Endothelial cell of umbilical vein (primary cell): Measurements from ENCODE around the gene CYP1A1. TPM values are rescaled to one million over a fixed set of nuclear protein-coding genes. Genes with fewer than 3 reads are reported as not detected.
A peak's percentile ranks its signal among the peaks of the same experiment; 100 is the strongest.

Source experiments
- BruUV-seq: library from RNA; stranded (reverse); fragments of 400-500 nt; replicated peaks from 2 replicates; lab custom pipeline; 2021; lab: Mats Ljungman, UMichigan
- CTCF ChIA-PET: fragments of 300-600, 350-600 bp; sonication (Branson Sonifier 250); formaldehyde crosslinking; loops from one replicate; lab custom pipeline; 2021; ENCODE audit warnings: antibody characterized with exemption, inconsistent platforms; lab: Charles Lee
- POLR2A ChIA-PET: fragments of 300-600, 350-600 bp; sonication (Branson Sonifier 250); formaldehyde crosslinking; loops from one replicate; lab custom pipeline; 2021; ENCODE audit warnings: antibody characterized with exemption, inconsistent platforms; lab: Charles Lee
- DNase-seq: peaks from one replicate; pipeline ENCODE4 v3.0.0-alpha.2; 2011; ENCODE audit warnings: low read depth, low spot score
- FAIRE-seq: peaks from 2 replicates; lab custom pipeline; 2011; peaks lifted over from hg19 to GRCh38; lab: Jason Lieb, UNC
- H2AFZ ChIP-seq: 2 replicates; pipeline ENCODE4 v1.6.0; 2012; ENCODE audit warnings: low read depth, low read length, control low read depth, inconsistent platforms
- H3K27ac ChIP-seq: 2 replicates; pipeline ENCODE4 v1.5.1; 2011; ENCODE audit warnings: low read depth, mild to moderate bottlenecking, control low read depth, low read length, moderate library complexity; ENCODE audit not compliant: insufficient read depth
- H3K27me3 ChIP-seq, 2 experiments: 2 replicates each; pipeline versions ENCODE4 v1.6.0 to v1.6.1; 2011; ENCODE audit warnings: low read length in 2 of 2, mixed read lengths in 1 of 2; ENCODE audit not compliant: control insufficient read depth in 2 of 2, insufficient read depth in 2 of 2
- H3K36me3 ChIP-seq, 2 experiments: 2 replicates in 1 of 2; 3 replicates in 1 of 2; pipeline ENCODE4 v1.5.1; 2011; ENCODE audit warnings: low read length in 2 of 2, mild to moderate bottlenecking in 1 of 2, moderate library complexity in 1 of 2; ENCODE audit not compliant: control insufficient read depth in 2 of 2, insufficient read depth in 2 of 2; ENCODE audit errors: extremely low read depth in 1 of 2
- H3K4me1 ChIP-seq: 3 replicates; pipeline ENCODE4 v1.5.1; 2011; ENCODE audit warnings: mild to moderate bottlenecking, low read length; ENCODE audit not compliant: control insufficient read depth, insufficient read depth; ENCODE audit errors: extremely low read depth
- H3K4me2 ChIP-seq: 2 replicates; pipeline ENCODE4 v1.6.1; 2011; ENCODE audit warnings: low read length, control low read depth, mixed read lengths; ENCODE audit not compliant: insufficient read depth
- H3K4me3 ChIP-seq, 3 experiments: fragments of 200-600 bp in 1 of 3; sonication (generic), shearing (Covaris generic) in 1 of 3; replicated peaks in 1 of 3; 2 replicates each; pipeline ENCODE4 v1.5.1; 2011 to 2016; ENCODE audit warnings: control low read depth in 3 of 3, low read length in 3 of 3, mild to moderate bottlenecking in 2 of 3, inconsistent platforms in 1 of 3, low read depth in 1 of 3, moderate library complexity in 1 of 3; ENCODE audit not compliant: insufficient read depth in 1 of 3
- H3K79me2 ChIP-seq: 2 replicates; pipeline ENCODE4 v1.6.0; 2012; ENCODE audit warnings: low read length, inconsistent platforms; ENCODE audit not compliant: control insufficient read depth, insufficient read depth
- H3K9ac ChIP-seq: replicated peaks from 2 replicates; pipeline ENCODE3; 2011; ENCODE audit warnings: low read length, control low read depth; ENCODE audit not compliant: insufficient read depth; ENCODE audit errors: extremely low read depth
- H3K9me1 ChIP-seq: replicated peaks from 3 replicates; pipeline ENCODE4 v1.6.0; 2011; ENCODE audit warnings: mild to moderate bottlenecking, low read length; ENCODE audit not compliant: control insufficient read depth, insufficient read depth; ENCODE audit errors: extremely low read depth
- H3K9me3 ChIP-seq: replicated peaks from 2 replicates; pipeline ENCODE4 v1.5.1; 2012; ENCODE audit warnings: low read length, inconsistent platforms; ENCODE audit not compliant: control insufficient read depth, insufficient read depth
- H4K20me1 ChIP-seq: replicated peaks from 2 replicates; pipeline ENCODE3; 2011; ENCODE audit warnings: mild to moderate bottlenecking, low read length; ENCODE audit not compliant: control insufficient read depth, insufficient read depth; ENCODE audit errors: extremely low read depth
- CTCF ChIP-seq, 2 donors: IDR thresholded peaks; 1 replicate in 1 of 2; 2 replicates in 1 of 2; pipeline ENCODE4 v1.5.1; 2011; ENCODE audit warnings: low read length in 2 of 2, mild to moderate bottlenecking in 2 of 2, moderate library complexity in 2 of 2, control low read depth in 1 of 2, inconsistent platforms in 1 of 2, low read depth in 1 of 2; ENCODE audit not compliant: insufficient read depth in 1 of 2; ENCODE audit errors: extremely low read depth in 1 of 2
- JUN ChIP-seq: IDR thresholded peaks from 2 replicates; pipeline ENCODE4 v1.6.1; 2011; ENCODE audit warnings: borderline replicate concordance, low read depth; ENCODE audit not compliant: insufficient read length, insufficient read depth
- MAX ChIP-seq: IDR thresholded peaks from 2 replicates; pipeline ENCODE4 v1.6.1; 2011; ENCODE audit not compliant: insufficient read depth, insufficient read length
- dilution Hi-C: fragments of 300-500 bp; cut with MboI; formaldehyde crosslinking; loops from one replicate; pipeline ENCODE4 v1.15.0; 2019; ENCODE audit warnings: low sequenced_read_pairs; ENCODE audit not compliant: extremely low pct_ligation_motif_present
- intact Hi-C: fragments of 100-400 bp; cut with micrococcal nuclease; formaldehyde crosslinking; loops from one replicate; pipeline ENCODE4 v1.10.0; 2022
- polyA plus RNA-seq, 4 experiments: library from polyadenylated mRNA; depleted of rRNA in 3 of 4; stranded (reverse) in 3 of 4; unstranded in 1 of 4; fragments of >200 nt; gene quantifications; 2 replicates each; pipeline versions ENCODE4 v1.2.1 to v1.2.3, GENCODE V29; 2011 to 2012; ENCODE audit warnings: missing spikeins in 1 of 4
- total RNA-seq: library from RNA; stranded (reverse); gene quantifications from 2 replicates; pipeline ENCODE4 v1.2.3, GENCODE V29; 2021

Gene CYP1A1
- total and polyA plus RNA-seq, 2 donors (not counting 3 experiments of a cell fraction or from before 2014, with no cell fraction given) = 7.6 to 13.1 TPM

- ChIA-PET CTCF (interaction anchor here (0.6 to 6.8 kb wide), 58 partner anchors 10 to 457 kb away, joined by 3 to 696 read pairs (median 5); partner anchors contain the start of genes CLK3, CSK, CYP11A1 and CYP1A1), POLR2A (no interaction called here)
- intact Hi-C loops (loop anchor here (1.0 to 10.0 kb wide), 4 partner anchors 72 to 394 kb away; partner anchors contain the start of genes ARID3B and EDC3), dilution Hi-C loops (loop anchor here (25.0 kb wide), 1 partner anchor 132 kb away; no protein-coding TSS in a partner anchor)
- Histone ChIP-seq H3K9me3 (no peaks in the 10 kb centered on the region), H3K4me1 (peaks cover 2% of the 10 kb centered on the region), H2AFZ (peak overlapping the region; percentile 73), H3K27ac (no peak overlapping the region), H3K4me3 (no peak overlapping the region), H3K27me3 (peaks cover 0 to 2% of the 10 kb centered on the region in 2 experiments), H3K79me2 (no peaks in the 10 kb centered on the region), H3K4me2 (peak overlapping the region; percentile 48), H3K9ac (no peak overlapping the region), H3K9me1 (no peaks in the 10 kb centered on the region), H3K36me3 (no peaks in the 10 kb centered on the region), H4K20me1 (no peaks in the 10 kb centered on the region)
- no TSS peak for BruUV-seq
- peak; percentile 58 for DNase-seq
- FAIRE-seq = peak; percentile 94
- TF ChIP-seq JUN (no peak), MAX (peak; percentile 44), CTCF (IDR thresholded peaks at IDR 0.05; ENCODE audit: extremely low read depth in 1 of 2, insufficient read depth in 1 of 2, low read depth in 1 of 2, low read length in 2 of 2) (peak; percentile 71 to 72)
Observed at GRCh38 chr15:74768771-74769342, 43.5 kb upstream of the CYP1A1 start.
